Measurements from ENCODE around the gene IGSF22.

IGSF22 gene

DNA sequence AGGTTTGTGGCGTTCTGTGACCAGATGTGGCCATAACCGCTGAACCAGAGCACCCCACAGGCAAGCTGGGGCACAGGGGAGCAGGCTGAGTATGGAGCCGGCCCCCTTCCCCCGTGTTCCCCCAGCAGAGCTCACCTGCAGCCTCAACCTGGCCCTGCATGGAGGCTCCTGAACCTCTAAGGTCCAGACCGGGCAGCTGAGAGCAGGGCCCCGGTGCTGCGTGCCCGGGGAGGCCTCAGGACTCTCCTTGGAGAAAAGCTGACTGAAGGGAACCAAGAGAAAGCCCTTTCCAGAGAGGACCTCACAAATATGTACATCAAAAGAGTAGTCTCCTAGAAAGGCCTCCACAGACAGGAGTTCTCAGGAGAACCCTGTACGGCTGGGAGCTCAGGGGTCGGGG lies 17.4 kb upstream of the IGSF22 start:
- no peak for DNase-seq

DNA sequence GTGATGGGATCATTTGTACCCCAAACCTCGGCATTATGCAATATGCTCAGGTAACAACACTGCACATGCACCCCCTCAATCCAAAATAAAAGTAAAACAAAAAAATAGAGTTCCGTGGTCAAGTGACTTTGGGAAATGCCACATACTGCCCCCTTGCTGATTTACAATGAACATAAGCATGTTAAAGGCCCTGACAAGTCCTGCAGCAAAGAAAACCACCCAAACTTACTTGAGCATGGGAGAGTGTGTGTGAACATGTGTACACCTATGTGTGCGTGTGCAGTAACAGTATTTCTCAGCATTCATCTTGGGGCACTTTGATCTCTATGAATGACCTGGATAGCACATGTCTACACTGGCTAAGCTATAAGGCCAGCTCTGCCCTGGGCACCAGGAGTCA lies 15.8 kb upstream of the IGSF22 start:
- DNase-seq: no peak

DNA sequence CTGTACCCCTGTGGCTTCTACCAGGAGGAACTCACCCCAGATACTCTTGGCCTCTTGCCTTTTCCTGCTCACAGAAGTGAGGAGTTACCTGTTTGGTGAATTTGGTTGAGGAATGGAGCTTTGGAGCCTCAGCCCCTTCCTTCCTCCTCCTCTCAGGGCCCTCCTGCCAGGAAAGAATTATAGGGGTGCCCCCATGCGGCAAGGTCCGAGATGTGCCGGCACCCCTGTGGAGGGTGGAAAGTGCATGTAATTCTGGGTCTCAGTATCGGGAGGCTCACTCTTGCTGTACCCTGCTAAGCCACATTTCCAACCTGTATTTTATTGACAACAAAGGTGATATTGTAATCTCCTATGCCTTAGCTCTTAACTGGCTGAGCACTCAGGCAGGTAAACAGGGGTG lies 13.7 kb upstream of the IGSF22 start:
- no peak for DNase-seq

DNA sequence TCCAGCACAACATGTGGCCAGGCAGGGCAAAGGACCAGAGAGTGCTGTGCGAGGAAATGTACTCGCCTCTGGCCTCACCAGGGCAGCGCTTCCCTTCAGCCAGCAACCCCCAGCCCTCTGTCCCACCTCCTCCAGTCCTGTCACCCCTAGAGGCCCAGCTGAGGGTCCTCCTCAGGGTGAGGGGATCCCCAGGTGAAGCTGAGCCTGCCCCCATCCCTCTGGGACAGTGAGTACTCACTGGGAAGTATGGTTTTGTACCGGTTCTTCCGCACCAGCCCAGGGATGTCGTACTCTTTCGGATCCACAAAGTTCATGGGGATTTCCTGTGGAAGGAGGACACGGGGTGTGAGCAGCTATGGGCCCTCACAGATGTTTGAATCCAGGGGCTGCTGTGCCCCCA lies 11.7 kb upstream of the IGSF22 start:
- no peak for DNase-seq

DNA sequence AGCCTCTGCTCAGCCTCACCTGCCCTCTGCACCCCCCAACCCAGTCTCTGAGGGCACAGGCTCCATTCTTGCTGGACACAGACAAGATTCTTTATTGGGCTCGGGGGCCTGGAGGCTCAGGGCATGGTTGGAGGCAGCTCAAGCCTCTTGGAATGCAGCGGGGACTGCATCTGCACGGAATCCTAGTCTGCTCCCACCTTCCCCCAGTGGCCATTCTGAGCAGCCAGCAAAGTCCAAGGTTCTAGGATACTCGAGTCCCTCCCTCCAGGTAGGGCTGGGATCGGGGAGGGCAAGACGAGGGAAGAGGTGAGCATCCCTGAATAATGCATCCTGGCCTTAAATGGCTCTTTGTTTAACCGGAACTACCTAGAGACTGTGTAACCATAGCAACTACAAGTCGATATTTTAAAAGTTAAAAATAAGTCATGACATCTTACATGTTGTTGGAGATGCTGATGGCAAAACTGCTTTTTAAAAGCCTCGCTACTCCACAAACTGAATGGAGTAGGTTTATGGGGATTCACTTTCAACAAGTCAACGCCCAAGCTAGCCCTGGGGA lies 10.7 kb upstream of the IGSF22 start:
- DNase-seq: no peak

DNA sequence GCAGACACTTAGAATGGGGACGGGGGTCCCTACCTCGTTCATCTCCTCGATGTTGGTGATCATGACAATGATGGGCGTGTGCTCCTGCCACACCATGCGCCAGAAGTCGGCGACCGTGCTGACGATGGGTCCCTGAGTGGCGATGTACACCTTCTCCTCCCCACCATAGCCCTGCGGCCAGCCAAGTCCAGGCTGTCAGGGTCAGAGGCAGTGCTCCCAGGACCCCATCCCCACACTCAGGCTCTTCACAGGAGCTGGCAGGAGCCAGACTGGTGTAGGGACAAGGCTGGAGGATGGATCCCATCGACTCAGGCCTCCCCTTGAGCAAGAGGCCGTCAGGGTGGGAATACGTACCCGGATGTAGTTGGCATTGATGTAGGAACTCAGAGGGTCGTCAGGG lies 7.2 kb upstream of the IGSF22 start:
- no peak for DNase-seq

DNA sequence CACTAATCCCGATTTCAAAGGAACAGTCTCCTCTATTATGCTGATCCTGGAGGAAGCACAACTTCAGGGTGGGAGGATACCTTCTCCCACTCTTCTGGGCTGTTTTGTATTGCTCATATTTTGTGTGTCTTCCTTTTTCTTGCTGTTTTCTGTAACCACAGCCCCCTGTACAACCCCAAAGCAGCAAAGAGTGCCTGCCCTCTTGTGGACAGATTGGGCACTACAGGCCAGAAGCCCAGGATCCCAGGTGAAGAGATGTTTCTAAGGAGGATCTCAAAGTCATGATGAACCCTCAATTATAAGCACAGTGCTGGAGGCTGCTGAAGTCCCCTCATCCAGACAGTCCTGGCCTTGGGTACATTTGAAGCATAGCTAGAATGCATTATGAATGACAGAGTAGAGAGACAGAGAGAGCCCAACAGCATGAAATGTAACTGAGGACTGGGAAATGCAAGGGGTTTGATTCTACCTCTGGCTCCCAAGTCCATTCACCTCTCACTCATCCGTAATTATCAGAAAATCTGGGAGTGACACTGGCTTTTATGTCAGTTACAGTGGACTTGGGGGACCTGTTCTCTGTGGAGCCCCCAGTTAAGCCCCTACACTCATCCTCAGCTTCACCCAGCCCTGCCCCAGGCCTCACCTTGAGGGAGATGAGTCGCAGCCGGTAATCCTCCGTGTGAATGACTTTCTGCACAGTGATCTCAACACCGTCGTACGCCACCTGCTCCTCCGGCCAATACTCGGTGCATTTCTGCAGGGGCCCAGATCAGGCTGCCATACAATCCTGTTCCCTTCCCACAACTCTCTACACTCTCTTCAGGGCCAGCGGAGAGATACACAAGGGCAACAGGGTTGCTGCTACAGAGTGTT lies 6.2 kb upstream of the IGSF22 start:
- DNase-seq: peak; percentile 39

DNA sequence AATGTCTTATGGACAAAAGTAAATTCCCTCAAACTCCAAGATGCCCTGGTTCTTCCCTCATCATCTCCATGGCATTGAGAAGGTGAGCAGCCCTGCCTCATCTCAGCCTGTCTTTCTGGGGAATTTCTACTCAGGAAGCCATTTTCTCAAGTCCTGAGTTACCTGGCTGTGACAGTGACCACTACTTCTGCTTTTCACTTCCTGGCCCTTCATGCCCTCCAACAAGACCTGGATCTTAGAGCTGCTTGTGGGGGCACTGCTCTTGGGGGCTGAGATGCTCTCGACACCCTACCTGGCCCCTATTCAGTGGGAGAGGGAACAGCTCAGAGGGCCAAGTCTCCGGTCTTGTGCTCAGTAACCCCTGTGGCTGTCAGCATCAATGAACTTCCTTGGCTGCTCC lies 5.5 kb upstream of the IGSF22 start:
- DNase-seq: no peak

DNA sequence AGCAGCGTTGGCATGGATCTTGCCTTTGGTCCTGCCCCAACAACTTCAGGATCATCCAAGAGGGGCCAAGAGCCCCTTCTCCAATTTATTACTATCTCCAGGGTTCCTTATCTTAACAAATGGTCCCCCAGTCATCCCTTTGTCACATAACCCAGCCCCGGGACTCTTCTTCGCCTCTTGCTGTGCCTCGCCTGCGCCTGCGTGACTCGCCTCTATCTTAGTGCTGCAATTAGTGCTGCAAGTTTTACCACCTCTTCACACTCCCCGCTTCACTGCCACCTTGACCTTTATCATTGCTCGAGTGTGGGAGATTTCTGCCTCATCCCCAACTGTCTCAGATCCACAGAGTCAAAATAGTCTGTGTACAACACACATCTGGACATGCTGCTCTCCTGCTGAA lies 4.0 kb upstream of the IGSF22 start:
- no peak for DNase-seq

DNA sequence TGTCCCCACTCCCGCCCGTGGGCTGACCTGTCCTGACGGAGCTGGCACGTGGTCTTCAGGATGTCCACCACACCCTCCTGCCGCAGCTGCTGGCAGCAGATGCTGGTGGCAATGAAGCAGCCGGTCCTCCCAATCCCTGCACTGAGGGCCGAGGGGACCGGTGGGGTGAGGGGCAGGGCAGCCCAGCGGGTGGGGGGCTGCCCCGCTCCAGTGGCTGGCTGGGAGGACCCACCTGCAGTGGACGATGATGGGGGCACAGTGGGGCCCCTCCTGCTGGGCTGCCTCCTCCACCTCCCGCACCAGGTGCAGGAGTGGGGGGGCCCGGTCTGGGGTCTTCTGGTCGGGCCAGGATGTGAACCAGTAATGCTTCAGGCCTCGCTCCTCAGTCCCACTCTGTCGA lies 3.4 kb upstream of the IGSF22 start:
- DNase-seq: no peak

DNA sequence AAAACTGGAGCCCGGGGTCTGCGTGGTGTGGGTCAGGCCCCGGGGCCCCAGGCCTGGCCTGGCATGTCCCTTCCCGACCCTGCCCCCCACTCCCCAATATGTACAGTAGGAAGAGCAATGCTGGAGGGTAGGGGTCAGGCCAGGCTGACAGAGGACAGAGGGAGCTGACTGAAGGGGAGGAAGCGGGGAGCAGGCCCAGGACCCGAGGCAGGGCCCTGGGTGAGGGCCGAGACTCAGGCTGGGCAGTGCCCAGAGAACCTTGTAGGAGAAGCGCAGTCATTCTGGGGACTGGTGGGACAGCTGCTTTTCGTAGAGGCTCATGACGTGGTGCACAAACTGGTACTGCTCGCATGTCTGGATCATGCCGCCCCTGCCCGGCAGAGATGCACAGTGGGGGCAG lies 2.7 kb upstream of the IGSF22 start:
- DNase-seq: no peak

DNA sequence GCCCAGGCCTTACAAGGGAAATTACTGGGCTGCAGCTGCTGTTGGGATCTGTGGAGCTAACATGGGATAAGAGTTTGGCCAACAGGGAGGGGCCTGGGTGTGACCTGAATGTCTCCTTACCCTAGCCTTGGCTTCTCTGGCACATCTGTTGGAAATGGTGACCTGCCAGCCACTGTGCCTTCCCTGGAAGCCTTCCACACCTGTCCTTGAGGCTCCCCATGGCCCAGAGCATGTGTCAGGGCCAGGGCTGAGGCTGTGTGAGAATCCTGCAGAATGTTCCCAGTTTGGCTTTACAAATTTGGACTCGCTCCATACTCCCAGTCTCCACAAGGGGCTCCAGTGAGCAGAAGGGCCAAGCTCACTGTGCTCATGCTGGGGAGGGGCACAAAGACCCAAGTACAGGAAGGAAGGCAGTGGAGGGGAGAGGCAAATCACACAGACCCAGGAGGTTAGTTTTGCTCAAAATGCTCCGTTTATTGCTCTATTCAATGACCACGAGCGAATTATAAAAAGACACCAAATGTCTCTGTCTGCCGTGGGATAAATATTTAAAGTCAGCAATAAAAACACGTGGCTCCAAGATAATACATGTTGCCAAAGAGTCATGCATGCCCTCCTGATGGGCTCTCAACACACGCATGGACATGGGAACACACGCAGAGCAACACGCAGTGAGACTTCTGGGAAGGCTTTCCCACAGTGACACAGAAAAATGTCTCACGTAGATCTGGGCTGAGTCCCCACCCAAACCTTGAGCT lies 1.7 kb upstream of the IGSF22 start:
- peak; percentile 39 for DNase-seq

DNA sequence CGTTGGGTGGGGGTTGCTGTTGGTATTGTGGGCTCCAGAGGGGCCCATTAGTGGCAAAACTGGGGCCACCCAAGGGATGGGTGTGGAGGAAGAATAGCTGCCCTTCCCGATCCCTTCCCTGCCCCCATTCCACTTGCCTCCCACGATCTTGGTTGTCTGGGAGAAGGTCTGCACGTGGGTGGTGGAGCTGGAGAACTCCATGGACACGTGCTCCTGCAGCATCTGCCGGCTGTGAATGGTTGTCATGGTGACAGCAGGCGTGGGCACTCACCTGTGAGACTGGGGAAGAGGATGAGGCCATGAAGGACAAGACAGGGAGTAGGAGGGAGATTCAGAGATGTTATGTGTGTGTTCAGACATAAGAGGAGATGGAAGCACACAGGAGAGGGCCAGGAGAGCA lies 2.0 kb downstream of the IGSF22 start:
- DNase-seq: no peak

DNA sequence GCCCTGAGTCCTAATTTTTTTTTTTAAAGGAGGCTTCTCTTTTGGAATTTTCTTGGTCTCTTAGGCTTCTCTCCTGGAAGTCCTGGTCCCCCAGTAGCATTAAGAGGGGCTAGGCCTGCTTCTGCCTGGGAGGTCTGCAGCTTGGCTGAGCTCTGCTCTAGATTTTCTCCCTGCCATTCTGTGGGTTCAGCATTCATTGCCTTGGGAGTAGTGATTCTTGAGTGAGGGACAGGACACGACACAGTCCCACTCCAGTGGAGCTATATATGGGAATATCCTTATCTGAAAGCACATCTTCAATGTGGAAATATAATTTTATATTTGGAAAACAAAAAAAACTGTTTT lies 3.7 kb downstream of the IGSF22 start:
- no peak for DNase-seq

DNA sequence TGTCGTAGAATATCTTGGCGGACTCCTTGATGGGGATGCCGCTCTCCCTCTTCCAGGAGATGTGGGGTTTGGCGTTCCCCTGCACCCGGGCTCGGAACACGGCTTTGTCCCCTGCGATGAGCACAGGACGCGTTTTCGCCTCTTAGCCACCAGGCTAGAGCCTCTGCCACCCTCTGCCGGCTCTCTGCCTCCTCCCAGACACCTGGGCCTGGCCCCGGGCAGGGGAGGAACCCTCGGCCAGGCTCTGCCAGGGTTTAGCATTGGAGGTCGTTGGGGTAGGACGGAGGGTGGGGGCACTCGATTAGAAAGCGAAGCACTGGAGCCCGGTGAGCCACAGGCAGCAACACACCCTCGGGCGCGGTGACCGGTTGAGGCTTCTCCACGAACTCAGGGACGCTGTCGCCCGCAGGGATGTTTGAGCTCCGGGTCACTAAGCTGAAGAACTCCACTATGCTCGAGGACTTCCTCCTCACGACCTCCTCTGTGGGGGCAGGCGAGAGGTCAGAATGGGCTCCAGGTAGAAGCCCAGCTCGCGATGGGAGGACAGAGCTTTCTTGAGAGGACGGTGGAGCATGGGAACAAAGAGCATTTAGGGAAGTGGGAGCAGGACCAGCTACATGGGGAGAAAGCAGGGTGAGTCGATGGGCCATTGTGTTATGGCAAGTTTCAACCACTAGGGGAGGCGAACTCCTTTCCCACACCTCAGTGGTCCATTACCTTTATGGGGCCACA lies 4.3 kb downstream of the IGSF22 start:
- peak; percentile 46 for DNase-seq

DNA sequence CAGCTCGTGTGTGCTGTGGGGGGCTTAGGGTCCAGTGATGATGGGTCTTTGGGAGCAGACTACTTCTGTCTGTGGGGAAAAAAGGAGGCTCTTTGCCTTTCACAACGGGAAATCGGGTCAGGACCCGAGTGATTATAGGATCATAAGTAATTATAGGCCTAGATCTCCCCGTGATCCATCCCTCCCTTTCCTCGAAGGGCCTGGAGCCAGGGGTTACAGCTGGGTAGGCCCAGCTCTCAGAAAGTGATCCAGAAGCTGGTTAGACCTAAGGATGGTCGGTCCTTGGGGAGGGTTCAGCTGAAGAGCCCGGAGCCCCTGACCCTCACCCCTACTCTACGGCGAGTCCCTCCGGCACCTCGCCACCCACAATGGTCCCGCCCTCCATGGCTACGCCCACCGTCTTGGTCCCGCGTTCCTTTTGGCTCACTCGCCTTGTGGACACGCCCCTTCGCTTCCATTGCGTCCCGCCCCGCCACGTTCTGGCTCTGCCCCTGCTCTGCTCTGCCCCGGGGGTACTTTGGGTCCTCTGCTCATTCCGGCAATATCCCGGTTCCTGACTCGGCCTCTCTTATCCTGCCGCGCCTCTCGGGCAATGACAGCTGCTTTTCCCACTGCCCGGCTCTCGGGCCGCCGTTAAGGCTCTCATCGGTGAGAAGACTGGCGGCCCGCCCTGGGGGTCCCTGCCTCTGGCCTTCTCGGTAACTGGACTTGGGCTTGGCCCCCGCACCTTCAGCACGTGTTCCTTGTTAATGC lies 5.0 kb downstream of the IGSF22 start:
- DNase-seq: peak; percentile 52

DNA sequence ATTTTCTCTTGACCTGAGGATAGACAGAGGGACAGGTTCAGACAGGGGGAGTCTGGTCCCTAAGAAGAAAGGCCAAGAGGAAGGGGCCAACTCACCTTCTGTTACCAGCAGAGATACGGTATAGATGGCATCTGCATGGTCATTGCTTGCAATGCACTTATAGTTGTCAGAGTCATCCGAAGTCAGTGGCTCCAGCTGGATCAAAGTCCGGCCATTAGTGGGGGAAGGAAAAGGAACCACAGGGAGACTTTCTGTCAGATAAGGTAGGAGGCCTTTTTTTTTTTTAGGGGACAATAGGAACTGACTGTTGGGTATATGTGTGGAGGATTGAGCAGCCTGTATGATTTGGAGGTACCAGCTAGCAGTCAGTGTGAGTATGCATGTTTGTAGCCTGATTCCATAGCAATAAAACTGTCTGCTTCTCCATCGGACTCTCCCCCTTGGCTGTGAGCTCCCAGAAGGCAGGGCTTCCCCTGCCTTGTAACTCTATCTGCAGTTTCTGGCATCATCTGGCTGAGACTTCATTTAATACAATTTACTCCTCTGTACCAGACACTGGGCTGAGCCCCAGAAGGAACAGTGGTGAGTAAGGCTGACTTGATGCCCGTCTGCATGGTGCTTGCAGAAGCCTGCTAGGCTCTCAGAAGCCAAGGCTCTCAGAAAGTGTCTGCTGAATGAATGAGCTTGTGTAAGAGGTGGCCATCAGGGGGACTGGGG lies 5.7 kb downstream of the IGSF22 start:
- no peak for DNase-seq

DNA sequence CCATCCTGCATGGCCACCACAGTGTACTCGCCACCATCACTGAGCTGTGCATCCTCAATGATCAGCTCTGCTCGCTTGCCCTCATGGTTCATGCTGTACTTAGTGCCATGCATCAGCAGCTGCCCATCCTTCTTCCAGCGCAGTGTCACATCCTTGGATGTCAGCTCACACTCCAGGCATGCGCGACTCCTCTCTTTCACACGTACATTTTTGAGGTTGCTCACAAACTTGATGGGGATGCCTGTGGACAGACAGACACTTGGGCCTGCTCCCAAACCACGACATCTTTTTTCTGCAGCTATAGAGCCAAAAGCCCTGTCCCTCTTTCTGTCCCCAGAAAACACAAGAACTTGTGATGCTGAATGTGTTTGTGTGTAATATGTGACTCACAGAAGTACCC lies 10.5 kb downstream of the IGSF22 start:
- no peak for DNase-seq

DNA sequence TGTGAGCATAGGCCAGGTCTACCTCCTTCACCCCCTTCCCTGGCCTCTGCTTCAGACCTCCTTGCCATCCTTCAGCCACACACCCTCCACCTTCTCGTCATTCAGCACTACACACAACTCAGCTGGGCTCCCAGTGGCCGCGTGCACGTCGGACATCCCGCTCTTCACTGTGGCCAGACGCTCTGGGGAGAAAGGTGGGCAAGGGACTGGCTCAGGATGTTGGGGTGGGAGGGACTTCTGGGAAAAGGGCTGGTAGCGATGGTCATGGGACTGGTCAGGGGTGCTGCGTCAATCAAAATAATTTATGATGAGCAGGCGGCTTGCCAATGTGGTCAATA lies 11.6 kb downstream of the IGSF22 start:
- no peak for DNase-seq

DNA sequence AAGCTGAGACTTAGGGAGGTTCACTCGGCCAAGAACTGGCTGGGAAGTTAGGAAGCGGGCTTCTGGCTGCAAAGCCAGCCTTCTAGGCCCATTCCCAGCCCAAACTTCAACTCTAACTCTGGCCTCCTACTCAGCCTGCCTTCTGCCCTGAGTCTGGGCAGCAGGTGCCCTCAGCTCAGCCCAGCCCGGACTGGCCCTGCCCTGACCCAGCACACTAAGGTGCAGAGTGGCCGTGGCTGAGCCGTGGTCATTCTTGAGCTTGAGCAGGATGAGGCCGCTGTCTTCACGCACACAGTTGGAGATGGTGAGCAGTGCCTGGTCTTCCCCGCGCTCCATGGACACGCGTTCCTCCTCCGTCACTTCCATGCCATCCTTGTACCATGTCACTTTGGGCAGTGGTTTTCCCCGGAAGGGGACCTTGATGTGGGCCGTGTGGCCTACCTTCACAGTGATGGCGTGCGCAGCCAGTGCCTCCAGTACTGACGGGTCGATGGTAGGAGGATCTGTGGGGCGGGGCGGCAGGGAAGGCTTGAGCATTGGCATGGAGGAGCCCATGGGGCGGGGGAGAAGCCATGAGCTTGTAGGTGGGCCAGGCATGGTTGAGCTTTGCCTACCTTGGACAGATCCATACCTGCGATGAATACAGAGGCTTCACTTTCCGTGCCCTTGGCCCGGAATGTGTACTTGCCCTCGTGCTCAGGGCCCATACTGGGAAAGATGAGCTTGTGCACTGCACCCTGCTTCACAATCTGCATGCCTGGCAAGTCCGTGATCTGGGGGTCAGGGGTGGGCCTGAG lies 12.1 kb downstream of the IGSF22 start:
- DNase-seq: no peak

DNA sequence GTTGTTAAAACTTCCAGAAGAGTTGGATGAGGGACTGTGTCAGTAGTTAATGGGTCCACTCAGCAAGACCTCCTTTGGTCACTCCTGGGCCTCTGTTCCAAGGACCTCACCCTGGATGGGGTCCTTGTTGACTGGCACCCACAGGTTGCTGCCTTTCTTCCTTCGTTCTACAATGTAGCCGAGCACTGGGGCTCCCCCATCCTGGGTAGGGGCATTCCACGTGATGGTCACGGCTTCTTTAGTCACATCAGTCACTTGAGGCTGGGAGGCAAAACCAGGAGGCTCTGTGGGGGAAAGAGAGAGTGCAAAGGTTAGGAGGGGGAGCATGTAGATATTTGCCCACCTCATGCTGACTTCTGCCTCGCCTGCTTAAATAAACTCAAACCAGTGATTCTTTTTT lies 15.4 kb downstream of the IGSF22 start:
- no peak for DNase-seq

All from GDM1 (cell line).